ENCODE data around the gene D2HGDH.
"Not testable (repeated sequence)": the region's sequence is repeated elsewhere in the genome, so short reads cannot be mapped to it uniquely, and the experiment has no call there.

The D2HGDH gene

DNA sequence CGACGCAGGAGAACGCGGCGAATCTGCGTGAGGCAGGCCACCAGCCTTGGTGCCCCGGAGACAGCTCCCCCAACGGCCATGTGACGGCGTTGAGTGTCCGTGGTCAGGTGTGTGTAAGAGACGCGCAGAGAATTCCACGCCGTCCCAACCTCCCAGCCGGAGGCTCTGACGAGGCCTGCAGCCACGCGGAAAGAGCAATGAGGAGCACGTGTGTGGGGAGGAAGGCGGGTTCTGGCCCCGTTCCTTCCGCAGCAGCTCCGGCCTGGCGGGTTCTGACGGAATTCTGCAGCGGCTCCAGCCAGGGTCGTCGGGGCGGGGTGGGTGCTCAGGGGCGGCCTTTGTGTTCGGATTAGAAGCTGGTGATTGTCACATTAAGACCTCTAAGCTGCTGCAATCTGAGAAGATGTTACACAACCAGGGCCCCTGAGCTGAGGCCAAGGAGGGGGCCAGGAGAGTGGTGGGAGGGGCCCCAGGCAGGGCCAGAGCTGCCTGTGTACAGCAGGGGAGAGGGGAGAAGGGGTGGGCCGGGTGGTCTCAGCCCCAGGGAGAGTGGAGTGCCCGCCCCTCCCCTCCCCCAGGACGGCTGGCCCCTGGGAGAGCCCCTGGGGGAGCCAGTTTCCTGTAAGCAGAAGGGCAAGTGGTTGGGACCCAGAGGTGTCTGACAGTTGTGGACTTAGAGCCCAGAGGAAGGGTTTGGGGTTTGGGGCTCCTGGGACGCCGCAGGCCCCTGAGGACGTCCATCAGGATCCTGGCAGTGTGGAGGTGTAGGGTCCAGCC lies 37.0 kb downstream of the D2HGDH start:
- no peak for DNase-seq

GRCh38 chr2:241772063-241772499 lies 37.7 kb downstream of the D2HGDH start:
- no peak for DNase-seq

DNA sequence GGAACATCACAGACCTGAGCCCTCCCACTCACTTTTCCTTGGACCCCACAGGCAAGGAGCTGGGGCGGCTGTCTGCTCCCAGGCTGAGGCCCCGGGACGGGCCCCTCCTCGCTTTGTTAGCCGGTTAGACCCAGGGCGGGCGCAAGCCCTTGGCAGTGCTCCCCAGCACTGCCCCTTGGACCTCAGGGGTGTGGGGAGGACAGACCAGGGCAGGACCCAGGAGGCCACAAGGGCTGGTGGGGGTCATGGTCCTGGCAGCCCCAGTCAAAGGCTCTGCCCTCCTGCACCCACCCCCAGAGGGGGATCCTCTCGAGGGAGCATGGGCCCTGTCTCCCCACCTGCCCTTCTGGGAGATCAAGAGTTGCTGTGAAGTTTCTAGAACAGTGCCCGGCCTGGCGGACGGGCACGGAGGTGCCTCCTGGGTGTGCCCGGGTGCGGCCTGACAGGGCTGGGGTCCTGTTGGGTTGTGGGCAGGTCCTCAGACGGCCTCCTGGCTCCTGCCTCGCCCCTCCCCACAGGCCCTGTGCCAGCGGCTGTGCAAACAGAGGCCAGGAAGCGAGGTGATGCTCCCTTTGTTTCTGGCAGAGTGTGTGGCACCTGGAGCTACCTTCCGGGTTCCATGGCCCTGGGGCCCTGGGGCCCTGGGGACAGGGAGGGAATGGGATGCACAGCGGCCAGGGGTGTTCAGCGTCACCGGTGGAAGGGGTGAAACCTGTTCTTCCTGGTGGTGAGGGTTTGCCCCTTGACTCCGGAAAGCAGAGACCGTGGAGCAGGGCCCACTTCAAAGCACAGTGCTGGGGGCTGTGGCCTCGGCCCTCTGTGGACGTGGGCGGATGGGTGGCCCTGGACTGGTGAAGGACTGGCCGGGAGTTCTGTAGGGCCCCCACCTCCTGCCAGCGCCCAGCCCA lies 39.3 kb downstream of the D2HGDH start:
- no peak for DNase-seq

DNA sequence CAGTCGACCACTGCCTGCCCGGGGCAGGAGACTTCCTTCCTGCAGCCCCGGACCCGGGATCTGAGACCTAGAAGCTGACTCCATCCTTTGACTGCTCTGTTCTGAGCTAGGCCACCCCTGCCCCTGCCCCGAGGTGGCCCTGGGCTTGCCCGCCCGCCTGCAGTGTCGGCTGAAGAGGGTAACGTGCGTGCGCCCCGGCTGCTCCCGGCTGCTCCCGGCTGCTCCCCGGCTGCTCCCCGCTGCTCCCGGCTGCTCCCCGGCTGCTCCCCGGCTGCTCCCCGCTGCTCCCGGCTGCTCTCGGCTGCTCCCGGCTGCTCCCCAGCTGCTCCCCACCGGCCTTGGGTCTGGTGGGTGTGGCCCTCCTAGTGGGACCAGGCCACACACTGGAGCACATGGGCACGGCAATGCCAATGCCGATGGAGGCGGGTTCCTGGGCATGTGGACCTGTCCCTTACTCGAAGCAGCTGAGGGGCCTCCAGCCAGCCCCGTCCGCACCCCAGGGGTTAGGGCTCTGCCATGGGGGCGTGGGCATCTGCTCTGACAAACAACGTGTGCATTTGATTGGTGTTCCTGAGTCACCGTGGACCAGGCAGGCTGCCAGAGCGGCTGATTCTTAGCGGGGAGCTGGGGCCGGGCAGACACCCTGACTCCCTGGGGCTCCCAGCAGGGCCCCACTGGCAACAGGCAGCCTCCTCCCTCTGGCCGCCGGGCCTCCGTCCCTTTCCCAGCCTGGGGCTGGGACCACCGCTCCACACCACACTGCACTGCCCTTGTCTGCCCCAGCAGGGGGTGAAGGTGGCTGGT lies 40.2 kb downstream of the D2HGDH start:
- DNase-seq: no peak

GRCh38 chr2:241775223-241776177 lies 41.1 kb downstream of the D2HGDH start:
- no peak for DNase-seq

GRCh38 chr2:241776336-241777169 lies 42.1 kb downstream of the D2HGDH start, which contains the start of gene GAL3ST2:
Gene GAL3ST2, plus strand, starts transcription at chr2:241776822. Its CDS starts 134 bp downstream, at chr2:241776956.
- DNase-seq: no peak

- no peak for DNase-seq
Observed at GRCh38 chr2:241777170-241777685, 42.8 kb downstream of the D2HGDH start.

GRCh38 chr2:241777686-241778627 lies 43.5 kb downstream of the D2HGDH start:
- no peak for DNase-seq

DNA sequence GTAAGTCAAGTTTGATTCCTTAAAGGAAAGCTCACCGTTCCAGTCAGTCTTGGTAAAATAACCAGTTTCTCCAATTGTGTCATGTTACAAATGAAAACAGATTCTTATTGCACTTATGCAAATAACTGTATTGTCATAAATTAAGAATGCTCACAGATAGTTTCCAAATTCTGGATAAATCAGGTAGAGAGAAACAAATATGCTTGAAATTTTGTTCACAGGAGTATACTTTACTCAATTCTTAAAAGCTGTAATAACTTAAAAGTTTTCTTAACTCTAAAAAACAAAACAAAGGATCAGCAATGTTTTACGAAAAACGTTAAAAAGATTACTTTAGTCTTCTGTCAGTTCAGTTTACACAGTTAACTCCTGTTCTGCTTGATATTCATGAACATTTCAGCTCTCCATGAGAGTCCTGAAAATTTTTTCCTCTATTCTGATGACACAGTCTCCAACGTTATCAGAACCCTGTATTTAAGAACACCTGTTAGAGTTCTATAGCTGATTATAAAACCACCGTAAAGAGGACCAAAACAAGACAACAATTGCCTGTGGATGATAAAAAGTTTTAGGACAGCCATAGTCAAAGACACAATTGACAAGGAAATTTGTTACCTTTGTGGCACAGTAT lies 46.6 kb downstream of the D2HGDH start:
- DNase-seq: no peak

DNA sequence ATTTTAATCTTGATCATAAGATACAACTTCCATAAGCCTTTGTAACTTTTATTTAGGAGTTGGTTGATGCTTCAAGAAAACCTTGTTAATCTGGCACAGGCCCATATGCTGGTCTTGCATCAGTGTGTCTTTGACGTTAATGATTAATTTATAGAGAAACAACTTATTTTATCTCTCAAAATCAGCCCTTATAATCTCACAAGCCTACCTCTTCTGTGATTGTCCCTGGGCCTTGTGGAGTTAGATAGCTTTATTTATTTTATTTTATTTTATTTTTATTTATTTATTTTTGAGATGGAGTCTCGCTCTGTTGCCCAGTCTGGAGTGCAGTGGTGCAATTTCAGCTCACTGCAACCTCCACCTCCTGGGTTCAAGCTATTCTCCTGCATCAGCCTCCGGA lies 47.6 kb downstream of the D2HGDH start:
- DNase-seq: not testable (repeated sequence)

DNA sequence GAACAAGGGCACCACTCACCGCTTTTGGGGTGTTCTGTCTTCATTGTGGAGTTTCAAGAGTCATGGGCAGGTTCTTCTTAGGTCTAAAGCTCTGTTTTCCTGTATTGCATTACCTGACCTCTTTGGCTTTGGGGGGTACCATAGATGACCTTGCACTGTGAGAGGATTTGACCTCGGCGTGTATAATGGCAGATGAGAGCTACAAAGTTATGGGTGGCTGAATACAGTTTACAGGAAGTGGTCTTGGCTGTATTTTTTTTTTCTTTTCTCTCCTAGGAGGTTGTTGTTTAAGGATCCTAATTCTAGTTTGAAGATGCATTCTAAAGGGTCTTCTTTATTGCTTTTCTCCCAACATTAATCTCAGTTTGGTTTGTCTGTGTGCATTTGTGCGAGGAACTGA lies 53.7 kb downstream of the D2HGDH start:
- DNase-seq: no peak

DNA sequence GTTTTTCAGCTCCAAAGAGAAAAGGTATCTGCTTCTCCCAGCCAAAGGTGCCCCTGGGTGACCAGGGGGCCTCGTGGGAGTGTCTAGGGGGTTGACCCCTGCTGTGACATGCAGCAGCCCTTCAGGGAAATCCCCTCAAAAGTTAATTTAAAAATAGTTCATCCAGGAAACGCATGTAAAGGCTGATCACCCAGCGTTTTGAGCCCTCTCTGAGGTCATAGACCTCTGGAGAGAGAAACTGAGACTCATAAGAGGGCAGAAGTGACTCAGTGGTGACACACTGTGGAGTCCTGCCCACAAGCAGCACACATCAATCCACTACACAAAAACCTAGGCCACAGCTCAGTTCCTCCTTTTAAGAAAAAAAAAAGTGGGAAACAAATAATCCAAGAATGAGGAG lies 54.1 kb downstream of the D2HGDH start:
- no peak for DNase-seq

DNA sequence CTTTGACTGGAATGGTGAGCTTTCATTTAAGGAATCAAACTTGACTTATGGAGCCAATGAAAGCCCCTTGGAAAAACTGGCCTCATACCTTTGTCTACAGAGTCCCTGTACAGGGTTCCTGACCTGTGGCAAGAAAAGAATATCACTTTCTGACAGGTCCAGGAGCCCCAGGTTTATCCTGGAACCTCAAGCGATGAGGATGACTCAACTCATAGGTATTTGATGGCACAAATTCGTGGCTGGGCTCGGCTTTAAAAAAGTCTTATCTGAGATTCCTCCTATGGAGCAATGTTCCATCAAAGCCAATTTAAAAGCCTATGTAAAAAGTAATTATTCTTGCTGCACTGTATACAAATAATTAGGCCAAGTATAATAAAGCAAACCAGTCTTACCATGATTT lies 57.0 kb downstream of the D2HGDH start:
- DNase-seq: not testable (repeated sequence)

- DNase-seq: no peak
Observed at GRCh38 chr2:241793385-241793784, 59.0 kb downstream of the D2HGDH start.

GRCh38 chr2:241794250-241794823 lies 59.9 kb downstream of the D2HGDH start:
- no peak for DNase-seq

GRCh38 chr2:241795021-241795999 lies 60.9 kb downstream of the D2HGDH start:
- no peak for DNase-seq

GRCh38 chr2:241796209-241796608 lies 61.8 kb downstream of the D2HGDH start:
- no peak for DNase-seq

All from NCI-H1048 (cell line).